Measurements from ENCODE around the gene KRABD2.

DNA sequence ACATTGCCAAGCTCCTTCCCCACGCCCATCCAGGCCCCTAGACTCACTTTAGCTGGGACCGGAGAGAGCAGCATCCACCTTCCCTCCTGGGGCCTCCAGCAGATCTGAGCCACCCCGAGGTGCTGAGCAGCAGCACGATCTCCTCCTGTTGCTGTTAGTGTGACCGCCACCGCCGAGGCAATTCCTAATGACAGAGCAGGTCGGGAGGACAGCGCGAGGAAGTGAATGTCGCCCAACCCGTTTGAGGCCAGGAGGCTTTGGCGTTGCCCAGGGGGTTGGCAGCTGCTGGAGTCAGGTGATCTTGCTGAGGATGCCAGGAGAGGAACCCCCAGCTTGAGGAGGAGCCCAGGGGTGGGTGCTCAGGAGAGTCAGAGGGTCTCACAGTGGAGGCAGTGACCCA lies 21.1 kb upstream of the KRABD2 start, which contains the start of gene RNF222:
- TF ChIP-seq, protein P1, sequence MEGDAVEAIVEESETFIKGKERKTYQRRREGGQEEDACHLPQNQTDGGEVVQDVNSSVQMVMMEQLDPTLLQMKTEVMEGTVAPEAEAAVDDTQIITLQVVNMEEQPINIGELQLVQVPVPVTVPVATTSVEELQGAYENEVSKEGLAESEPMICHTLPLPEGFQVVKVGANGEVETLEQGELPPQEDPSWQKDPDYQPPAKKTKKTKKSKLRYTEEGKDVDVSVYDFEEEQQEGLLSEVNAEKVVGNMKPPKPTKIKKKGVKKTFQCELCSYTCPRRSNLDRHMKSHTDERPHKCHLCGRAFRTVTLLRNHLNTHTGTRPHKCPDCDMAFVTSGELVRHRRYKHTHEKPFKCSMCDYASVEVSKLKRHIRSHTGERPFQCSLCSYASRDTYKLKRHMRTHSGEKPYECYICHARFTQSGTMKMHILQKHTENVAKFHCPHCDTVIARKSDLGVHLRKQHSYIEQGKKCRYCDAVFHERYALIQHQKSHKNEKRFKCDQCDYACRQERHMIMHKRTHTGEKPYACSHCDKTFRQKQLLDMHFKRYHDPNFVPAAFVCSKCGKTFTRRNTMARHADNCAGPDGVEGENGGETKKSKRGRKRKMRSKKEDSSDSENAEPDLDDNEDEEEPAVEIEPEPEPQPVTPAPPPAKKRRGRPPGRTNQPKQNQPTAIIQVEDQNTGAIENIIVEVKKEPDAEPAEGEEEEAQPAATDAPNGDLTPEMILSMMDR (IDR thresholded peaks at IDR 0.05; ENCODE audit: low read length) = no peak
- no peak for TF ChIP-seq EZH2 (optimal IDR thresholded peaks at IDR 0.05; ENCODE audit: low read depth, low read length)
